IMR-90 (cell line): Measurements from ENCODE around the gene ZBTB46.

ENCODE experiments used
- CTCF ChIP-seq: conservative IDR thresholded peaks from 2 replicates; pipeline ENCODE4 v1.5.1; 2012; ENCODE audit warnings: mild to moderate bottlenecking, low read depth, low read length, improper control_type of control experiment
- NFE2L2 ChIP-seq: fragments of 150-350 bp; IDR thresholded peaks from 2 replicates; pipeline ENCODE4 v1.6.1; 2016; ENCODE audit warnings: low read depth, mild to moderate bottlenecking, low read length
- POLR2A ChIP-seq: IDR thresholded peaks from 2 replicates; pipeline ENCODE4 v1.6.1; 2012; ENCODE audit warnings: mild to moderate bottlenecking, low read depth, low read length
- RAD21 ChIP-seq: IDR thresholded peaks from 2 replicates; pipeline ENCODE4 v1.6.1; 2012; ENCODE audit warnings: low read length, improper control_type of control experiment
- RCOR1 ChIP-seq: IDR thresholded peaks from 2 replicates; pipeline ENCODE4 v1.6.1; 2012; ENCODE audit warnings: mild to moderate bottlenecking, low read length, improper control_type of control experiment; ENCODE audit not compliant: insufficient replicate concordance
- USF2 ChIP-seq: fragments of 150-350 bp; IDR thresholded peaks from 2 replicates; pipeline ENCODE4 v1.6.1; 2017; ENCODE audit warnings: mild to moderate bottlenecking, antibody characterized with exemption, low read length, low read depth

GRCh38 chr20:63765082-63765873, 65.8 kb downstream of the ZBTB46 start:
- TF ChIP-seq CTCF (no peak), USF2 (no peak), RCOR1 (no peak), POLR2A (no peak), NFE2L2 (no peak), RAD21 (no peak)
